Astrocyte (in vitro differentiated cells and primary cell): ENCODE data around the gene ARHGEF11. TPM values are rescaled to one million over a fixed set of nuclear protein-coding genes. Genes with fewer than 3 reads are reported as not detected.

Experiments
- DNase-seq: peaks from one replicate; pipeline ENCODE4 v3.0.0-alpha.2; 2010; ENCODE audit warnings: low read depth
- FAIRE-seq: peaks from 2 replicates; lab custom pipeline; 2011; peaks lifted over from hg19 to GRCh38; lab: Jason Lieb, UNC
- H2AFZ ChIP-seq: 2 replicates; pipeline ENCODE4 v1.6.0; 2012; ENCODE audit warnings: low read depth, low read length, inconsistent platforms
- H3K27ac ChIP-seq: 2 replicates; pipeline ENCODE4 v1.5.1; 2011; ENCODE audit warnings: low read depth, low read length, inconsistent platforms
- H3K27me3 ChIP-seq: 2 replicates; pipeline ENCODE4 v1.6.0; 2011; ENCODE audit warnings: low read length, inconsistent platforms; ENCODE audit not compliant: insufficient read depth
- H3K36me3 ChIP-seq: 2 replicates; pipeline ENCODE4 v1.5.1; 2011; ENCODE audit warnings: low read length, inconsistent platforms; ENCODE audit not compliant: insufficient read depth
- H3K4me1 ChIP-seq: 2 replicates; pipeline ENCODE4 v1.5.1; 2011; ENCODE audit warnings: low read length, inconsistent platforms; ENCODE audit not compliant: insufficient read depth
- H3K4me2 ChIP-seq: 2 replicates; pipeline ENCODE4 v1.6.0; 2012; ENCODE audit warnings: low read length, inconsistent platforms
- H3K4me3 ChIP-seq: 2 replicates; pipeline ENCODE4 v1.5.1; 2011; ENCODE audit warnings: low read depth, mild to moderate bottlenecking, low read length, inconsistent platforms; ENCODE audit not compliant: insufficient read depth
- H3K79me2 ChIP-seq: 2 replicates; pipeline ENCODE4 v1.6.0; 2012; ENCODE audit warnings: mild to moderate bottlenecking, low read length, inconsistent platforms; ENCODE audit not compliant: insufficient read depth
- H3K9ac ChIP-seq: 2 replicates; pipeline ENCODE4 v1.6.0; 2012; ENCODE audit warnings: mild to moderate bottlenecking, low read length, inconsistent platforms
- H3K9me3 ChIP-seq: 2 replicates; pipeline ENCODE4 v1.5.1; 2012; ENCODE audit warnings: low read depth, mild to moderate bottlenecking, low read length, inconsistent platforms; ENCODE audit not compliant: insufficient read depth
- H4K20me1 ChIP-seq: 2 replicates; pipeline ENCODE4 v1.6.0; 2012; ENCODE audit warnings: low read length, inconsistent platforms; ENCODE audit not compliant: insufficient read depth
- H3K27ac Mint-ChIP-seq: one replicate; pipeline ENCODE4 v1.8.0; 2021; ENCODE audit warnings: mild to moderate bottlenecking, mixed read lengths; ENCODE audit not compliant: unreplicated experiment
- H3K27me3 Mint-ChIP-seq: one replicate; pipeline ENCODE4 v1.8.0; 2021; ENCODE audit warnings: low read depth, mixed read lengths; ENCODE audit not compliant: unreplicated experiment
- H3K36me3 Mint-ChIP-seq: one replicate; pipeline ENCODE4 v1.8.0; 2021; ENCODE audit warnings: low read depth, mixed read lengths; ENCODE audit not compliant: unreplicated experiment
- H3K4me1 Mint-ChIP-seq: one replicate; pipeline ENCODE4 v1.8.0; 2021; ENCODE audit warnings: low read depth, mixed read lengths; ENCODE audit not compliant: unreplicated experiment
- H3K4me3 Mint-ChIP-seq: one replicate; pipeline ENCODE4 v1.8.0; 2021; ENCODE audit warnings: mild to moderate bottlenecking, moderate library complexity, mixed read lengths; ENCODE audit not compliant: unreplicated experiment
- H3K9me3 Mint-ChIP-seq: one replicate; pipeline ENCODE4 v1.8.0; 2021; ENCODE audit warnings: mild to moderate bottlenecking, mixed read lengths; ENCODE audit not compliant: unreplicated experiment
- CTCF ChIP-seq: IDR thresholded peaks from 2 replicates; pipeline ENCODE4 v1.5.1; 2011; ENCODE audit warnings: low read depth, mild to moderate bottlenecking, inconsistent platforms, low read length, moderate library complexity; ENCODE audit not compliant: insufficient read depth
- EZH2 ChIP-seq: IDR thresholded peaks from 2 replicates; pipeline ENCODE4 v1.6.1; 2012; ENCODE audit warnings: mild to moderate bottlenecking, low read length, inconsistent platforms; ENCODE audit not compliant: insufficient read depth
- total RNA-seq: library from RNA; stranded (reverse); gene quantifications from 2 replicates; pipeline ENCODE4 v1.2.1, GENCODE V29; 2021

Gene ARHGEF11
- total RNA-seq, 1 donor from 2014 or later: 29.2 TPM

- H3K9me3 ChIP-seq: peaks cover 3% of the 10 kb centered on the region
- DNase-seq: no peak
- H4K20me1 ChIP-seq: peaks cover 23% of the 10 kb centered on the region
- no peak for TF ChIP-seq EZH2
- TF ChIP-seq CTCF: no peak
- no peaks in the 10 kb centered on the region for H3K4me1 Mint-ChIP-seq
- H3K36me3 Mint-ChIP-seq: peaks cover 19% of the 10 kb centered on the region
- peaks cover 63% of the 10 kb centered on the region for H3K79me2 ChIP-seq
- FAIRE-seq: no peak
- no peak overlapping the region for H3K4me3 Mint-ChIP-seq
- H3K4me2 ChIP-seq: no peak overlapping the region
- H3K4me1 ChIP-seq: no peaks in the 10 kb centered on the region
- no peaks in the 10 kb centered on the region for H3K36me3 ChIP-seq
- H3K27me3 ChIP-seq: no peaks in the 10 kb centered on the region
- H3K27ac ChIP-seq: no peak overlapping the region
- H3K27me3 Mint-ChIP-seq: no peaks in the 10 kb centered on the region
- H3K27ac Mint-ChIP-seq: no peak overlapping the region
- H2AFZ ChIP-seq: no peak overlapping the region
- no peak overlapping the region for H3K9ac ChIP-seq
- peaks cover 12% of the 10 kb centered on the region for H3K9me3 Mint-ChIP-seq
- H3K4me3 ChIP-seq: no peak overlapping the region
These were observed 26.1 kb downstream of the ARHGEF11 start for GRCh38 chr1:157019457-157019856.

GRCh38 chr1:157011845-157012244 lies 33.7 kb downstream of the ARHGEF11 start:
- Mint-ChIP-seq H3K4me3 (no peak overlapping the region), H3K4me1 (peaks cover 10% of the 10 kb centered on the region), H3K27me3 (no peaks in the 10 kb centered on the region), H3K9me3 (no peaks in the 10 kb centered on the region), H3K27ac (no peak overlapping the region), H3K36me3 (no peaks in the 10 kb centered on the region)
- H3K4me2 ChIP-seq: no peak overlapping the region
- peaks cover 4% of the 10 kb centered on the region for H3K4me1 ChIP-seq
- no peak for FAIRE-seq
- H2AFZ ChIP-seq: no peak overlapping the region
- no peak overlapping the region for H3K4me3 ChIP-seq
- peaks cover 74% of the 10 kb centered on the region for H4K20me1 ChIP-seq
- no peak for TF ChIP-seq EZH2
- TF ChIP-seq CTCF: no peak
- no peak overlapping the region for H3K27ac ChIP-seq
- H3K9me3 ChIP-seq: no peaks in the 10 kb centered on the region
- H3K36me3 ChIP-seq: no peaks in the 10 kb centered on the region
- no peaks in the 10 kb centered on the region for H3K27me3 ChIP-seq
- no peak overlapping the region for H3K9ac ChIP-seq
- DNase-seq: no peak
- peaks cover 57% of the 10 kb centered on the region for H3K79me2 ChIP-seq

DNA sequence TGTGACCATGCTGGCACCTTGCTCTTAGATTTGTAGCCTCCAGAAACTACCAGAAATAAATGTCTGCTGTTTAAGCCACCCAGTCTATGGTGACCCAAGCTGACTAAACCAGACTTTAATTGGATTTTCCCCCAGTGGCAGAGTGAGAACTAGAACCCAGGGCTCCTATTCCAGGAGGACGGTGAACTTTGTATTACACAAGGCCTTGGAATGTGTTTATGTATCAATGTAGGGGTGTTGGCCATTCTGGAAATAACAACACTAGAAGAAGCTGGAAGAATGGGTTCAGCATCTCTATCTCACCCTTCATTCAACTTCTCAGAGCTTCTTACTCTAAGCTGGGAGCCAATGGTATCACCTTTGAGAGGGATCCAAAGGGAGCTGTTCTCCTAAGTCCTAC lies 37.0 kb downstream of the ARHGEF11 start:
- TF ChIP-seq EZH2 (no peak), CTCF (no peak)
- Mint-ChIP-seq H3K27ac (no peak overlapping the region), H3K27me3 (no peaks in the 10 kb centered on the region), H3K4me3 (no peak overlapping the region), H3K4me1 (peaks cover 22% of the 10 kb centered on the region), H3K36me3 (no peaks in the 10 kb centered on the region), H3K9me3 (no peaks in the 10 kb centered on the region)
- Histone ChIP-seq H3K36me3 (no peaks in the 10 kb centered on the region), H3K79me2 (peaks cover 74% of the 10 kb centered on the region), H3K9ac (no peak overlapping the region), H2AFZ (no peak overlapping the region), H4K20me1 (peaks cover 85% of the 10 kb centered on the region), H3K4me3 (no peak overlapping the region), H3K4me2 (no peak overlapping the region), H3K9me3 (no peaks in the 10 kb centered on the region), H3K4me1 (peaks cover 4% of the 10 kb centered on the region), H3K27me3 (no peaks in the 10 kb centered on the region), H3K27ac (no peak overlapping the region)
- FAIRE-seq (no peak), DNase-seq (no peak)
